ENCODE results near the gene PKIG.
A peak's percentile ranks its signal among the peaks of the same experiment; 100 is the strongest.

PKIG gene

GRCh38 chr20:44597516-44597915 lies 15.1 kb downstream of the PKIG start:
- DNase-seq = no peak

GRCh38 chr20:44597930-44598329 lies 15.6 kb downstream of the PKIG start:
- DNase-seq = no peak

- no peak for DNase-seq
Observed at GRCh38 chr20:44598423-44599305, 16.3 kb downstream of the PKIG start.

GRCh38 chr20:44599715-44600114 lies 17.3 kb downstream of the PKIG start:
- DNase-seq = no peak

- DNase-seq = no peak
Observed at GRCh38 chr20:44600301-44600700, 17.9 kb downstream of the PKIG start.

- DNase-seq = no peak
Observed at GRCh38 chr20:44600758-44601201, 18.4 kb downstream of the PKIG start.

- no peak for DNase-seq
Observed at GRCh38 chr20:44601236-44601671, 18.9 kb downstream of the PKIG start.

- peak; percentile 81 for DNase-seq
Observed at GRCh38 chr20:44601801-44602204, 19.4 kb downstream of the PKIG start.

GRCh38 chr20:44603327-44603726 lies 20.9 kb downstream of the PKIG start:
- no peak for DNase-seq

- DNase-seq = no peak
Observed at GRCh38 chr20:44606725-44607441, 24.5 kb downstream of the PKIG start.

- no peak for DNase-seq
Observed at GRCh38 chr20:44609006-44609515, 26.7 kb downstream of the PKIG start.

GRCh38 chr20:44609516-44610312 lies 27.3 kb downstream of the PKIG start:
- peak; percentile 88 for DNase-seq

GRCh38 chr20:44610313-44610962 lies 28.1 kb downstream of the PKIG start:
- no peak for DNase-seq

- no peak for DNase-seq
Observed at GRCh38 chr20:44613575-44613974, 31.2 kb downstream of the PKIG start.

- no peak for DNase-seq
Observed at GRCh38 chr20:44614525-44614924, 32.1 kb downstream of the PKIG start.

GRCh38 chr20:44615169-44615791 lies 32.9 kb downstream of the PKIG start:
- DNase-seq = no peak

GRCh38 chr20:44615876-44616603 lies 33.7 kb downstream of the PKIG start:
- no peak for DNase-seq

- DNase-seq = no peak
Observed at GRCh38 chr20:44616604-44616964, 34.2 kb downstream of the PKIG start.

GRCh38 chr20:44618318-44618731 lies 35.9 kb downstream of the PKIG start:
- DNase-seq = no peak

- no peak for DNase-seq
Observed at GRCh38 chr20:44619294-44619693, 36.9 kb downstream of the PKIG start.

GRCh38 chr20:44620030-44620429 lies 37.7 kb downstream of the PKIG start:
- DNase-seq = no peak
